Muscle of leg (tissue), 11 donors: ENCODE measurements around the gene DIRAS1. TPM values are rescaled to one million over a fixed set of nuclear protein-coding genes. Genes with fewer than 3 reads are reported as not detected.
A peak's percentile ranks its signal among the peaks of the same experiment; 100 is the strongest.
"Not testable (repeated sequence)": the region's sequence is repeated elsewhere in the genome, so short reads cannot be mapped to it uniquely, and the experiment has no call there.

Experiments used
- DNase-seq: peaks from one replicate; pipeline ENCODE4 v3.0.0; 2013
- H3K27ac ChIP-seq: one replicate; pipeline ENCODE4 v1.5.1; 2013; ENCODE audit warnings: mild to moderate bottlenecking, low read length, control low read depth
- H3K27me3 ChIP-seq: one replicate; pipeline ENCODE4 v1.6.1; 2013; ENCODE audit warnings: low read length; ENCODE audit not compliant: control insufficient read depth, insufficient read depth
- H3K36me3 ChIP-seq: one replicate; pipeline ENCODE4 v1.6.1; 2013; ENCODE audit warnings: low read length; ENCODE audit not compliant: control insufficient read depth, insufficient read depth
- H3K4me1 ChIP-seq: one replicate; pipeline ENCODE4 v1.6.1; 2013; ENCODE audit warnings: low read length; ENCODE audit not compliant: control insufficient read depth, insufficient read depth
- H3K4me3 ChIP-seq: one replicate; pipeline ENCODE4 v1.5.1; 2013; ENCODE audit warnings: low read length, control low read depth
- H3K9me3 ChIP-seq: replicated peaks from 2 replicates; pipeline ENCODE4 v1.6.1; 2013; ENCODE audit warnings: low read depth, low read length; ENCODE audit not compliant: control insufficient read depth
- WGBS: methylation state at CpG from one replicate; pipeline ENCODE4 v1.1.5; 2013; ENCODE audit warnings: missing lambda C conversion rate; ENCODE audit not compliant: insufficient coverage; 5-methylcytosine and 5-hydroxymethylcytosine counted together
- polyA plus RNA-seq, 8 donors: library from polyadenylated mRNA; unstranded; fragments of 120-200 nt; gene quantifications; one replicate each; pipeline versions ENCODE4 v1.2.1 to v1.2.3, GENCODE V29; 2013; ENCODE audit warnings: inconsistent platforms in 1 of 8, low replicate concordance in 1 of 8; ENCODE audit not compliant: insufficient read length in 8 of 8, insufficient read depth in 1 of 8
- total RNA-seq: library from RNA; stranded (reverse); fragments of 120-200 nt; gene quantifications from one replicate; pipeline ENCODE4 v1.2.4, GENCODE V29; 2013

Gene DIRAS1
- total and polyA plus RNA-seq, 9 donors, result 0.84 to 4.9 (median 2.6) TPM

DNA sequence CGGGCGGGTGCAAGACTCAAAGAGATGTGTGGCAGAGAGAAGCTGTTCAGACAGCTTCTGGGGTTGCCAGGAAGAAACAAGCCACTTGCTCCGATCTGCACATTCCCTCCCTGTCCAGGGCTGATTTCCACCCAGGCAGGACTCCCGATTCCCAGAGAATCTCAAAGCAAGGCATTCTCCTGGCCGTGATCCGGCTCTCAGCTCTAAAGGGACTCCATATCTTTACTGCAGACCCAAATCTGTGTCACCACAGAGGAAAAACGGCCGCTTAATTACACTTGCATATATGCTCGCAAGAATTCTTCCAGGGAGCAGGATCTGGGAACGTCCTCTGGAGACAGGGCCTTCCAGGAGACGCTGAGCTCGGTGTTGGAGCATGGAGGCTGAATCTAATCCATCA lies 44.3 kb downstream of the DIRAS1 start:
- 48% methylated on average over 5 of the region's 12 CpGs for WGBS
- H3K9me3 ChIP-seq, result no peaks in the 10 kb centered on the region
- H3K27ac ChIP-seq, result no peak overlapping the region
- peaks cover 11% of the 10 kb centered on the region for H3K4me1 ChIP-seq
- DNase-seq, result no peak
- no peak overlapping the region for H3K4me3 ChIP-seq
- peaks cover 9% of the 10 kb centered on the region for H3K27me3 ChIP-seq
- H3K36me3 ChIP-seq, result no peaks in the 10 kb centered on the region

DNA sequence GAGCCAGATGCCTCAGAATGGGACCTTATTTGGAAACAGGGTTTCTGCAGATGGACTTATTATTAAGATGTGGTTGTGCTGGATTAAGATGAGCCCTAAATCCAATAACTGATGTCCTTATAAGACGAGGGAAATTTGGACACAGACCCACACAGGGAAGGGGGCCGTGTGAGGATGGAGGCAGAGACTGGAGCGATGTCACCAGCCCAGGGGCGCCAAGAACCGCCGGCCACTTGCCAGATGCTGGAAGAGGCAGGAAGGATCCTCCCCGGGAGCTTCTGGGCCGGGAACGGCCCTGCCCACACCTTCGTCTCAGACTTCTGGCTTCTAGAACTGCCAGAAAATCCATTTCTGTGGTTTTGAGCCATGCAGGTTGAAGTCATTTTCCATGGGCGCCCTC lies 45.3 kb downstream of the DIRAS1 start:
- H3K4me3 ChIP-seq, result no peak overlapping the region
- H3K36me3 ChIP-seq, result no peaks in the 10 kb centered on the region
- DNase-seq, result peak; percentile 14
- no peaks in the 10 kb centered on the region for H3K9me3 ChIP-seq
- H3K27ac ChIP-seq, result no peak overlapping the region
- H3K4me1 ChIP-seq, result peaks cover 11% of the 10 kb centered on the region
- peaks cover 9% of the 10 kb centered on the region for H3K27me3 ChIP-seq
- WGBS, result 27% methylated on average over 6 of the region's 11 CpGs

DNA sequence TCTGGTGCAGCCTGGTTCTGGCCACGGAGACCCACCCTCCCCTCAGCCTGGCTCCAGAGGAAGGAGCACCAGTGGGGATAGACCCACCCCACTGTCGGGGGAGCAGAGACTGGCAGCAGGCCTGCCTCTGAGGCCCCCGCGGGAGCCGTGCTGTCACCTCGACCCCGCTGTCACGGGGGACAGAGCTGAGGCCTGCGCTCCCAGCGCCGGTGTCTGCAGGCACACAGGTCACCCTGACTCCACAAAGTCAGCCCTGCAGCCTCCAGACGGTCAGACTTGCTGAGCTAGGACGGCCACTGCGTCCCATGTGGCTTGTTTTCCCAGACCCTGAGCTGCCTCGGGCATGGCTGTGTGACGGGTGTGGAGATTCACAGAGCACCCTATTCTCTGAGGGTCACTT lies 51.0 kb downstream of the DIRAS1 start:
- Histone ChIP-seq H3K4me3 (no peak overlapping the region), H3K27me3 (peaks cover 3% of the 10 kb centered on the region), H3K36me3 (no peaks in the 10 kb centered on the region), H3K27ac (no peak overlapping the region), H3K9me3 (no peaks in the 10 kb centered on the region), H3K4me1 (peaks cover 6% of the 10 kb centered on the region)
- no peak for DNase-seq
- 58% methylated on average over 16 of the region's 16 CpGs for WGBS

DNA sequence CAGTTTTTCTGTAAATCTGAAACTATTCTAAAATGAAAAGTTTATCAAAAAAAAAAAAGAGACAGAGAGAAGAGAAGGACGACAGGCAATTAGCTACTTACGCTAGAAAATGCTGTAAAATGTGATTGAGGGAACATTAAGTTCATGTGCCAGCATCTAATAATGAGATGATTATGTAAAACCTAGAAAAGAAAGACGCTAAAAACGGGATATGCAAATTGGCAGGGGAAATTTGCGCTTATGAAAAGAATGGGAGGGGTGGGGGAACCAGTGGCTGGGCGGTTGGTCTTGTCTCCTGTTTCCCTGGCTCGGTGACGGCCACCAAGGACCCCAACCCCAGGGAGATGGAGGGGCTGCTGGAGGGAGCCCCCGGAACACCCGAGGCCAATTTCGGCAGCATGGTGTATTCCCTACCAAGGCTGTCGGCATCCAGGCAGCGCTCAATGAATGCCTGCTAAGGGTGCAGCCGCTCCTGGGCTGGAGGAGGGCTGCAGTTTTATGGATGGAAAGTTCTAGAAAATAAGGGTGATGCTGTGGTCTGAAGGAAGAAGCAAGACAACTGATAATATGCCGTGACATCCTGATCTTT lies 52.9 kb downstream of the DIRAS1 start:
- no peaks in the 10 kb centered on the region for H3K9me3 ChIP-seq
- no peak overlapping the region for H3K27ac ChIP-seq
- WGBS, result 76% methylated on average over 14 of the region's 15 CpGs
- no peaks in the 10 kb centered on the region for H3K4me1 ChIP-seq
- DNase-seq, result no peak
- H3K4me3 ChIP-seq, result no peak overlapping the region
- no peaks in the 10 kb centered on the region for H3K27me3 ChIP-seq
- no peaks in the 10 kb centered on the region for H3K36me3 ChIP-seq

DNA sequence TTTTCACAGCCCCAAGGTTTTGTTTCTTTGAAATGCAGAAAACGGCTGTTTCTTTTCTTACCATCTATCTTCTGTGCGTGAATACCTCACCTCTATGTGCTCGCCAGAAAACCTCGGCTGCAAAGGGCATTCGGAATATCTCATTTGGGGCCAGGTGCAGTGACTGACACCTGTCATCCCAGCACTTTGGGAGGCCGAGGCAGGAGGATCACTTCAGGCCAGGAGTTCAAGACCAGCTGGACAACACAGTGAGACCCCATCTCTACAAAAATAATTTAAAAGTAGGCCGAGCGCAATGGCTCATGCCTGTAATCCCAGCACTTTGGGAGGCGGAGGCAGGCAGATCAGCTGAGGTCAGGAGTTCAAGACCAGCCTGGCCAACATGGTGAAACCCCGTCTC lies 53.8 kb downstream of the DIRAS1 start:
- not testable (repeated sequence) for H3K4me1 ChIP-seq, H3K4me3 ChIP-seq, H3K27me3 ChIP-seq, DNase-seq, H3K27ac ChIP-seq, H3K9me3 ChIP-seq, H3K36me3 ChIP-seq
- WGBS, result 87% methylated on average over 5 of the region's 10 CpGs

DNA sequence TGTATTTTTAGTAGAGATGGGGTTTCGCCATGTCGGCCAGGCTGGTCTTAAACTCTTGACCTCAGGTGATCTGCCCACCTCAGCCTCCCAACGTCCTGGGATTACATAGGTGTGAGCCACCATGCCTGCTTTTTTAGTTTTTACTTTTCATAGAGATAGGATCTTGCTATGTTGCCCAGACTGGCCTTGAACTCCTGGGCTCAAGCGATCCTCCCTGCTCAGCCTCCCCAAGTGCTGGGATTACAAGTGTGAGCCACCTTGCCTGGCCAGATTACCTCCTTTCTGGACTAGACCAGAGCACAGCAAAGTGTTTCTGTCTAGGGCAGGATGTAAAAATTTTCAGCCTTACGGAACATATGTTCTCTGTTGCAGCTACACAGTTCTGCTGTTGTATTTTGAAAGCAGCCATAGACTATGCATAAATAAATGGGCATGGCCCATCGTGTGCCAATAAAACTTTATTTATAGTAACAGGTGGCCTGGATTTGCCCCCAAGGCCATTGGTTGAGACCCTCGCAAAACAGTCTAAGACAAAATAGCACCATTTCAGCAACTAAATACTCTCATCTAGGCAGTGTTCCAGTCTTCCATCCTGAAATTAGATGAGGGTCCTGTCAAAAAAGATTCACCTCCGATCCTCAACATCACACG lies 54.7 kb downstream of the DIRAS1 start:
- no peaks in the 10 kb centered on the region for H3K27me3 ChIP-seq
- H3K27ac ChIP-seq, result no peak overlapping the region
- H3K36me3 ChIP-seq, result no peaks in the 10 kb centered on the region
- WGBS, result 66% methylated on average over 4 of the region's 9 CpGs
- DNase-seq, result no peak
- no peaks in the 10 kb centered on the region for H3K4me1 ChIP-seq
- H3K9me3 ChIP-seq, result no peaks in the 10 kb centered on the region
- no peak overlapping the region for H3K4me3 ChIP-seq

DNA sequence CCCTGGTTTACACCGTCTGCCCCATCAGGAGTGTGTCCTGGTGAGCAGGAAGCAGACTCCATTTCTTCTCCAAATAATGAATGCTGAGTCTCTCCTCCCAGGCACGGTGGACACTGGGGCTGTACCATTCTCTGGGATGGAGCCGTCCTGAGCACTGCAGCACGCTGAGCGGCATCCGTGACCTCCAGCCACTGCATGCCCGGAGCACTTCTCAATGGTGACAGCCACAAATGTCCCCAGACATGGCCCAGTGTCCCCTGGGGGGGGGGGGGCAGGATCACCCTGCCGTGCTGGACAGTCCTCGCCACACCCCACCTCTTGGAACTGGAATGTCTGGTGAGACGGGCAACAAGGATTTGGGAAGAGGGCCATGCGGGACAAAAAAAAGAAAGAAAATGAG lies 56.1 kb downstream of the DIRAS1 start:
- DNase-seq, result no peak
- Histone ChIP-seq H3K27ac (no peak overlapping the region), H3K4me1 (no peaks in the 10 kb centered on the region), H3K4me3 (no peak overlapping the region), H3K9me3 (no peaks in the 10 kb centered on the region), H3K36me3 (no peaks in the 10 kb centered on the region), H3K27me3 (no peaks in the 10 kb centered on the region)
- WGBS, result 82% methylated on average over 6 of the region's 11 CpGs

Other genes with a start within 250 kb of the DIRAS1 start
- gene GADD45B, start 245.2 kb downstream of the DIRAS1 start, total RNA-seq, result 16.4 TPM
- 10 to 100 TPM in 6 of 8 donors, 1 to 10 TPM in 2; 6.3 to 15.5 (median 12.7) TPM for gene GADD45B, start 245.2 kb downstream of the DIRAS1 start, polyA plus RNA-seq
- gene GNG7, start 18.7 kb downstream of the DIRAS1 start, total RNA-seq, result 0.58 TPM
- gene GNG7, start 18.7 kb downstream of the DIRAS1 start, polyA plus RNA-seq, result 1 to 10 TPM; 2.2 to 3.1 (median 2.7) TPM
- 12.1 TPM for gene SLC39A3, start 18.6 kb upstream of the DIRAS1 start, total RNA-seq
- 10 to 100 TPM; 12.2 to 18.4 (median 15.8) TPM for gene SLC39A3, start 18.6 kb upstream of the DIRAS1 start, polyA plus RNA-seq
- gene SGTA, start 61.9 kb upstream of the DIRAS1 start, total RNA-seq, result 39.9 TPM
- 10 to 100 TPM; 77.2 to 95.8 (median 84.3) TPM for gene SGTA, start 61.9 kb upstream of the DIRAS1 start, polyA plus RNA-seq
- gene THOP1, start 64.1 kb upstream of the DIRAS1 start, total RNA-seq, result 46.3 TPM
- 10 to 100 TPM; 42.2 to 56.5 (median 54.5) TPM for gene THOP1, start 64.1 kb upstream of the DIRAS1 start, polyA plus RNA-seq
- 7.3 TPM for gene ZNF554, start 98.5 kb upstream of the DIRAS1 start, total RNA-seq
- gene ZNF554, start 98.5 kb upstream of the DIRAS1 start, polyA plus RNA-seq, result 1 to 10 TPM; 4.5 to 5.9 (median 5.3) TPM
- gene ZNF555, start 120.1 kb upstream of the DIRAS1 start, total RNA-seq, result 16.6 TPM
- 10 to 100 TPM in 7 of 8 donors, 1 to 10 TPM in 1; 7.4 to 14.9 (median 11.6) TPM for gene ZNF555, start 120.1 kb upstream of the DIRAS1 start, polyA plus RNA-seq
- 34.8 TPM for gene ZNF556, start 146.0 kb upstream of the DIRAS1 start, total RNA-seq
- 10 to 100 TPM; 20.7 to 38.3 (median 31.3) TPM for gene ZNF556, start 146.0 kb upstream of the DIRAS1 start, polyA plus RNA-seq
- gene ZNF57, start 179.6 kb upstream of the DIRAS1 start, total RNA-seq, result 3.5 TPM
- gene ZNF57, start 179.6 kb upstream of the DIRAS1 start, polyA plus RNA-seq, result 1 to 10 TPM; 2.2 to 4.1 (median 3.4) TPM
- gene ZNF77, start 223.6 kb upstream of the DIRAS1 start, total RNA-seq, result 10.0 TPM
- gene ZNF77, start 223.6 kb upstream of the DIRAS1 start, polyA plus RNA-seq, result 1 to 10 TPM; 4.1 to 9.5 (median 4.8) TPM